Measurements from ENCODE around the gene CDH20. TPM values are rescaled to one million over a fixed set of nuclear protein-coding genes. Genes with fewer than 3 reads are reported as not detected.

Gene CDH20
- polyA plus RNA-seq, 3 donors: not detected

GRCh38 chr18:61474918-61475317, 141.7 kb downstream of the CDH20 start:
- no peak overlapping the region for H3K9ac ChIP-seq (ENCODE audit: insufficient read depth, low read length, poor library complexity, severe bottlenecking)
- no peak overlapping the region for H3K27ac Mint-ChIP-seq
- H3K27ac ChIP-seq (ENCODE audit: low read depth in 1 of 2, low read length in 2 of 2): no peak overlapping the region
- 86% methylated on average over 2 of the region's 2 CpGs for WGBS (ENCODE audit: insufficient coverage)
- peaks cover 0 to 1% (median 0%) of the 10 kb centered on the region in 3 donors for H3K27me3 Mint-ChIP-seq (ENCODE audit: low read depth in 3 of 3)
- no peak overlapping the region for H3K4me2 ChIP-seq (replicated peaks; ENCODE audit: extremely low read depth, low read length, poor library complexity, severe bottlenecking)
- no peak overlapping the region for H3K4me3 Mint-ChIP-seq
- H3K27me3 ChIP-seq (ENCODE audit: control insufficient read depth in 2 of 2, insufficient read depth in 2 of 2, low read length in 2 of 2): no peaks in the 10 kb centered on the region
- no peaks in the 10 kb centered on the region for H3K36me3 ChIP-seq (replicated peaks in 1 of 2; ENCODE audit: control insufficient read depth in 1 of 2, insufficient read depth in 2 of 2, low read length in 2 of 2)
- H3K4me1 Mint-ChIP-seq: no peaks in the 10 kb centered on the region
- intact Hi-C loops (cut with micrococcal nuclease): no loop called here
- H3K4me1 ChIP-seq (ENCODE audit: control insufficient read depth in 1 of 2, insufficient read depth in 2 of 2, low read length in 2 of 2): no peaks in the 10 kb centered on the region
- H4K20me1 ChIP-seq (ENCODE audit: insufficient read depth, low read length): no peaks in the 10 kb centered on the region
- H3K79me2 ChIP-seq (ENCODE audit: insufficient read depth, low read length): no peaks in the 10 kb centered on the region
- no peaks in the 10 kb centered on the region for H3K9me3 Mint-ChIP-seq
- H2AFZ ChIP-seq (ENCODE audit: insufficient read depth, low read depth, low read length, poor library complexity, severe bottlenecking): no peak overlapping the region
- DNase-seq: no peak
- H3K4me3 ChIP-seq (replicated peaks in 1 of 3; ENCODE audit: low read depth in 2 of 3, low read length in 3 of 3): no peak overlapping the region
- no peaks in the 10 kb centered on the region for H3K9me3 ChIP-seq (replicated peaks in 1 of 2; ENCODE audit: control insufficient read depth in 1 of 2, insufficient read depth in 1 of 2, low read length in 2 of 2)
- H3K36me3 Mint-ChIP-seq: no peaks in the 10 kb centered on the region
- TF ChIP-seq CTCF (IDR thresholded peaks at IDR 0.05): no peak

GRCh38 chr18:61475931-61476330, 142.7 kb downstream of the CDH20 start:
- no peak overlapping the region for H3K4me3 Mint-ChIP-seq
- WGBS (ENCODE audit: insufficient coverage): 93% methylated on average over 4 of the region's 5 CpGs

More at GRCh38 chr18:61475931-61476330, 142.7 kb downstream of the CDH20 start:
- no peaks in the 10 kb centered on the region for H3K36me3 Mint-ChIP-seq
- no peaks in the 10 kb centered on the region for H3K27me3 ChIP-seq (ENCODE audit: control insufficient read depth in 2 of 2, insufficient read depth in 2 of 2, low read length in 2 of 2)
- no peaks in the 10 kb centered on the region for H4K20me1 ChIP-seq (ENCODE audit: insufficient read depth, low read length)
- no peak overlapping the region for H3K4me3 ChIP-seq (replicated peaks in 1 of 3; ENCODE audit: low read depth in 2 of 3, low read length in 3 of 3)
- H3K27ac ChIP-seq (ENCODE audit: low read depth in 1 of 2, low read length in 2 of 2): no peak overlapping the region
- no peak overlapping the region for H3K4me2 ChIP-seq (replicated peaks; ENCODE audit: extremely low read depth, low read length, poor library complexity, severe bottlenecking)
- no peak overlapping the region for H3K27ac Mint-ChIP-seq
- H3K27me3 Mint-ChIP-seq (ENCODE audit: low read depth in 3 of 3): no peaks in the 10 kb centered on the region
- H2AFZ ChIP-seq (ENCODE audit: insufficient read depth, low read depth, low read length, poor library complexity, severe bottlenecking): no peak overlapping the region
- H3K4me1 Mint-ChIP-seq: no peaks in the 10 kb centered on the region
- no peaks in the 10 kb centered on the region for H3K9me3 ChIP-seq (replicated peaks in 1 of 2; ENCODE audit: control insufficient read depth in 1 of 2, insufficient read depth in 1 of 2, low read length in 2 of 2)
- no peaks in the 10 kb centered on the region for H3K9me3 Mint-ChIP-seq
- H3K4me1 ChIP-seq (ENCODE audit: control insufficient read depth in 1 of 2, insufficient read depth in 2 of 2, low read length in 2 of 2): no peaks in the 10 kb centered on the region
- H3K79me2 ChIP-seq (ENCODE audit: insufficient read depth, low read length): no peaks in the 10 kb centered on the region
- intact Hi-C loops (cut with micrococcal nuclease): no loop called here
- H3K9ac ChIP-seq (ENCODE audit: insufficient read depth, low read length, poor library complexity, severe bottlenecking): no peak overlapping the region
- H3K36me3 ChIP-seq (replicated peaks in 1 of 2; ENCODE audit: control insufficient read depth in 1 of 2, insufficient read depth in 2 of 2, low read length in 2 of 2): no peaks in the 10 kb centered on the region
- no peak for TF ChIP-seq CTCF (IDR thresholded peaks at IDR 0.05)
- DNase-seq: no peak
